DMS53 treated with DMSO at 0.1 percent for 48 hours (cell line): Measurements from ENCODE around the gene HMCN2.

Experiments
- DNase-seq: peaks from one replicate; lab custom pipeline; 2025; ENCODE audit not compliant: unreplicated experiment; lab: John Stamatoyannopoulos, UW

Gene HMCN2

GRCh38 chr9:130463763-130464745 lies 198.5 kb downstream of the HMCN2 start:
- no peak for DNase-seq

GRCh38 chr9:130465383-130466096 lies 200.0 kb downstream of the HMCN2 start:
- no peak for DNase-seq

GRCh38 chr9:130466537-130467217 lies 201.1 kb downstream of the HMCN2 start:
- no peak for DNase-seq

- no peak for DNase-seq
These were observed 201.8 kb downstream of the HMCN2 start for GRCh38 chr9:130467316-130467715.

GRCh38 chr9:130468566-130468965 lies 203.0 kb downstream of the HMCN2 start:
- DNase-seq = no peak

- no peak for DNase-seq
These were observed 204.7 kb downstream of the HMCN2 start for GRCh38 chr9:130470269-130470668.

- DNase-seq = no peak
These were observed 205.4 kb downstream of the HMCN2 start for GRCh38 chr9:130470950-130471349.

GRCh38 chr9:130471411-130472183 lies 206.0 kb downstream of the HMCN2 start:
- no peak for DNase-seq

GRCh38 chr9:130472184-130472705 lies 206.7 kb downstream of the HMCN2 start:
- no peak for DNase-seq

GRCh38 chr9:130473009-130473408 lies 207.4 kb downstream of the HMCN2 start:
- DNase-seq = no peak

- no peak for DNase-seq
These were observed 208.0 kb downstream of the HMCN2 start for GRCh38 chr9:130473566-130473965.

GRCh38 chr9:130474106-130474505 lies 208.5 kb downstream of the HMCN2 start:
- no peak for DNase-seq

- DNase-seq = no peak
These were observed 210.7 kb downstream of the HMCN2 start for GRCh38 chr9:130476151-130476730.

- DNase-seq = no peak
These were observed 212.0 kb downstream of the HMCN2 start for GRCh38 chr9:130477564-130477963.

GRCh38 chr9:130478152-130478551 lies 212.6 kb downstream of the HMCN2 start:
- no peak for DNase-seq

- no peak for DNase-seq
These were observed 213.4 kb downstream of the HMCN2 start for GRCh38 chr9:130478736-130479575.

GRCh38 chr9:130479587-130479986 lies 214.0 kb downstream of the HMCN2 start:
- DNase-seq = no peak

- DNase-seq = no peak
These were observed 215.1 kb downstream of the HMCN2 start for GRCh38 chr9:130480673-130481072.

GRCh38 chr9:130482463-130482862 lies 216.9 kb downstream of the HMCN2 start:
- no peak for DNase-seq
